ENCODE measurements around the gene GALNT10. TPM values are rescaled to one million over a fixed set of nuclear protein-coding genes. Genes with fewer than 3 reads are reported as not detected.

Gene GALNT10
- polyA plus RNA-seq, 1 experiment, result 93.1 TPM

GRCh38 chr5:154162539-154163151 lies 27.9 kb upstream of the GALNT10 start:
- Histone ChIP-seq H3K27me3 (ENCODE audit: control insufficient read depth, insufficient read depth, low read length) (peaks cover 52% of the 10 kb centered on the region), H3K27ac (ENCODE audit: low read depth, low read length) (no peak overlapping the region), H3K4me3 (ENCODE audit: low read depth, low read length) (no peak overlapping the region), H3K9me3 (ENCODE audit: control insufficient read depth, insufficient read depth, low read length) (no peaks in the 10 kb centered on the region)
- no peak for DNase-seq (ENCODE audit: low read depth, low spot score)
- TF ChIP-seq CTCF (IDR thresholded peaks at IDR 0.05; ENCODE audit: low read depth, low read length), result no peak
- ChIA-PET CTCF (interaction anchor here (0.8 kb wide), 1 partner anchor 242 kb away, joined by 3 read pairs; no protein-coding TSS in a partner anchor), POLR2A (no interaction called here)

GRCh38 chr5:154163327-154164248 lies 26.9 kb upstream of the GALNT10 start:
- no peaks in the 10 kb centered on the region for H3K9me3 ChIP-seq (ENCODE audit: control insufficient read depth, insufficient read depth, low read length)
- no peak overlapping the region for H3K4me3 ChIP-seq (ENCODE audit: low read depth, low read length)
- no peak for TF ChIP-seq CTCF (IDR thresholded peaks at IDR 0.05; ENCODE audit: low read depth, low read length)
- POLR2A ChIA-PET, result no interaction called here
- no peak for DNase-seq (ENCODE audit: low read depth, low spot score)
- peaks cover 50% of the 10 kb centered on the region for H3K27me3 ChIP-seq (ENCODE audit: control insufficient read depth, insufficient read depth, low read length)
- CTCF ChIA-PET, result interaction anchor here (0.6 to 0.8 kb wide), 3 partner anchors 15 to 241 kb away, joined by 3 read pairs; no protein-coding TSS in a partner anchor
- H3K27ac ChIP-seq (ENCODE audit: low read depth, low read length), result no peak overlapping the region

- H3K9me3 ChIP-seq (ENCODE audit: control insufficient read depth, insufficient read depth, low read length), result no peaks in the 10 kb centered on the region
- peaks cover 49% of the 10 kb centered on the region for H3K27me3 ChIP-seq (ENCODE audit: control insufficient read depth, insufficient read depth, low read length)
- H3K4me3 ChIP-seq (ENCODE audit: low read depth, low read length), result no peak overlapping the region
- no peak overlapping the region for H3K27ac ChIP-seq (ENCODE audit: low read depth, low read length)
- ChIA-PET CTCF (interaction anchor here (0.6 kb wide), 1 partner anchor 241 kb away, joined by 3 read pairs; no protein-coding TSS in a partner anchor), POLR2A (no interaction called here)
- no peak for TF ChIP-seq CTCF (IDR thresholded peaks at IDR 0.05; ENCODE audit: low read depth, low read length)
- no peak for DNase-seq (ENCODE audit: low read depth, low spot score)
Observed at GRCh38 chr5:154164249-154164581, 26.3 kb upstream of the GALNT10 start.

- Histone ChIP-seq H3K27ac (ENCODE audit: low read depth, low read length) (no peak overlapping the region), H3K9me3 (ENCODE audit: control insufficient read depth, insufficient read depth, low read length) (no peaks in the 10 kb centered on the region)
- CTCF ChIA-PET, result interaction anchor here (1.0 kb wide), 1 partner anchor 94 kb away, joined by 3 read pairs; no protein-coding TSS in a partner anchor
Observed at GRCh38 chr5:154165886-154166285, 24.6 kb upstream of the GALNT10 start.

More at GRCh38 chr5:154165886-154166285, 24.6 kb upstream of the GALNT10 start:
- POLR2A ChIA-PET, result no interaction called here
- no peak for DNase-seq (ENCODE audit: low read depth, low spot score)
- TF ChIP-seq CTCF (IDR thresholded peaks at IDR 0.05; ENCODE audit: low read depth, low read length), result no peak
- Histone ChIP-seq H3K27me3 (ENCODE audit: control insufficient read depth, insufficient read depth, low read length) (peaks cover 54% of the 10 kb centered on the region), H3K4me3 (ENCODE audit: low read depth, low read length) (no peak overlapping the region)
